Panc1 (cell line): Measurements from ENCODE around the gene RBM22. TPM values are rescaled to one million over a fixed set of nuclear protein-coding genes. Genes with fewer than 3 reads are reported as not detected.

ENCODE experiments used
- ATAC-seq: fragments of 200-7000 bp; cut with Tn5 transposase; 2 replicates; pipeline ENCODE4 v1.9.1; 2020; ENCODE audit warnings: mild to moderate bottlenecking, moderate library complexity
- BruUV-seq: library from RNA; stranded (reverse); fragments of 400-500 nt; replicated peaks from 2 replicates; lab custom pipeline; 2021; lab: Mats Ljungman, UMichigan
- CTCF ChIA-PET: fragments of 300-600 bp; sonication (Branson Sonifier 250); formaldehyde crosslinking; loops from one replicate; lab custom pipeline; 2022; ENCODE audit warnings: antibody characterized with exemption; lab: Charles Lee
- POLR2A ChIA-PET: fragments of 300-600 bp; sonication (Branson Sonifier 250); formaldehyde crosslinking; loops from one replicate; lab custom pipeline; 2022; ENCODE audit warnings: antibody characterized with exemption; lab: Charles Lee
- DNase-seq: peaks from one replicate; pipeline ENCODE4 v3.0.0-alpha.2; 2010; ENCODE audit warnings: low read depth, low spot score
- H3K27ac ChIP-seq: 2 replicates; pipeline ENCODE4 v1.5.1; 2011; ENCODE audit warnings: mild to moderate bottlenecking, low read length, inconsistent platforms
- H3K27me3 ChIP-seq: fragments of 200-500 bp; sonication (Bioruptor generic); 2 replicates; pipeline ENCODE4 v1.6.0; 2014; ENCODE audit warnings: low read length, inconsistent platforms; ENCODE audit not compliant: control insufficient read depth, insufficient read depth
- H3K36me3 ChIP-seq: fragments of 200-500 bp; sonication (Bioruptor generic); 2 replicates; pipeline ENCODE4 v1.5.1; 2014; ENCODE audit warnings: inconsistent platforms, mild to moderate bottlenecking, low read length, moderate library complexity; ENCODE audit not compliant: control insufficient read depth, insufficient read depth
- H3K4me1 ChIP-seq: 2 replicates; pipeline ENCODE4 v1.5.1; 2011; ENCODE audit warnings: inconsistent platforms, mild to moderate bottlenecking, low read length, moderate library complexity; ENCODE audit not compliant: control insufficient read depth, insufficient read depth
- H3K4me3 ChIP-seq, 2 experiments: 2 replicates each; pipeline ENCODE4 v1.5.1; 2011 to 2012; ENCODE audit warnings: low read depth in 2 of 2, low read length in 2 of 2, mild to moderate bottlenecking in 2 of 2, inconsistent platforms in 1 of 2, moderate library complexity in 1 of 2
- H3K9me3 ChIP-seq: fragments of 200-500 bp; sonication (Bioruptor generic); 2 replicates; pipeline ENCODE4 v1.5.1; 2014; ENCODE audit warnings: low read depth, mild to moderate bottlenecking, inconsistent platforms, low read length, moderate library complexity; ENCODE audit not compliant: control insufficient read depth, insufficient read depth
- CTCF ChIP-seq: fragments of 450-650 bp; IDR thresholded peaks from 2 replicates; pipeline ENCODE4 v1.5.1; 2017; ENCODE audit warnings: mild to moderate bottlenecking
- POLR2AphosphoS5 ChIP-seq: IDR thresholded peaks from 2 replicates; pipeline ENCODE4 v1.6.1; 2012; ENCODE audit warnings: mild to moderate bottlenecking, low read depth, low read length, moderate library complexity
- REST ChIP-seq, 2 experiments: IDR thresholded peaks; 2 replicates each; pipeline ENCODE4 v1.6.1; 2011 to 2012; ENCODE audit warnings: low read depth in 2 of 2, control low read depth in 1 of 2, low read length in 1 of 2, mild to moderate bottlenecking in 1 of 2, moderate library complexity in 1 of 2; ENCODE audit not compliant: insufficient read depth in 1 of 2
- SIN3A ChIP-seq: IDR thresholded peaks from 2 replicates; pipeline ENCODE4 v1.6.1; 2012; ENCODE audit warnings: low read depth, mild to moderate bottlenecking, low read length, moderate library complexity, borderline replicate concordance; ENCODE audit not compliant: insufficient read depth
- TCF7L2 ChIP-seq: IDR thresholded peaks from 2 replicates; pipeline ENCODE4 v1.6.1; 2011; ENCODE audit warnings: mild to moderate bottlenecking, low read depth, low read length, inconsistent platforms
- in situ Hi-C: cut with HindIII; loops from 2 replicates; pipeline ENCODE4 v1.10.0; 2016; ENCODE audit warnings: low sequenced_read_pairs, low pct_unique_long_range_greater_than_20kb
- intact Hi-C: fragments of 100-400 bp; cut with micrococcal nuclease; formaldehyde crosslinking; loops from one replicate; pipeline ENCODE4 v1.10.0; 2022; ENCODE audit not compliant: unreplicated experiment
- total RNA-seq: library from RNA; stranded (reverse); gene quantifications from one replicate; pipeline ENCODE4 v1.2.1, GENCODE V29; 2021; ENCODE audit not compliant: unreplicated experiment

Gene RBM22
- total RNA-seq, 1 experiment from 2014 or later, result 54.3 TPM

- ChIA-PET CTCF (interaction anchor here (1.1 kb wide), 1 partner anchor 68 kb away, joined by 3 read pairs; no protein-coding TSS in a partner anchor), POLR2A (interaction anchor here (1.0 kb wide), 1 partner anchor 192 kb away, joined by 3 read pairs; no protein-coding TSS in a partner anchor)
- ATAC-seq, result peak; percentile 54
- H3K9me3 ChIP-seq, result no peaks in the 10 kb centered on the region
- peak overlapping the region; percentile 14 to 42; a peak in 3 of 4 replicates for H3K4me3 ChIP-seq
- TF ChIP-seq SIN3A (0 out of 2 replicates have a peak, but pooled peaks have one; percentile 29), CTCF (no peak)
- no peaks in the 10 kb centered on the region; the same call in 1 of the 2 replicates for H3K36me3 ChIP-seq
- peaks cover 79% of the 10 kb centered on the region for H3K4me1 ChIP-seq
- DNase-seq, result no peak
- no peaks in the 10 kb centered on the region for H3K27me3 ChIP-seq
- no TSS peak for BruUV-seq
- in situ Hi-C loops (no loop called here), intact Hi-C loops (no loop called here)
- H3K27ac ChIP-seq, result peak overlapping the region; percentile 97
These were observed 58.3 kb downstream of the RBM22 start for GRCh38 chr5:150642567-150642927.

- ChIA-PET CTCF (interaction anchor here (1.1 kb wide), 1 partner anchor 68 kb away, joined by 3 read pairs; no protein-coding TSS in a partner anchor), POLR2A (interaction anchor here (1.0 kb wide), 1 partner anchor 192 kb away, joined by 3 read pairs; no protein-coding TSS in a partner anchor)
- Histone ChIP-seq H3K4me1 (peaks cover 82% of the 10 kb centered on the region), H3K27me3 (no peaks in the 10 kb centered on the region), H3K9me3 (no peaks in the 10 kb centered on the region), H3K4me3 (peak overlapping the region; percentile 42 to 43), H3K27ac (peak overlapping the region; percentile 97), H3K36me3 (no peaks in the 10 kb centered on the region)
- intact Hi-C loops (no loop called here), in situ Hi-C loops (no loop called here)
- no peak for TF ChIP-seq REST (IDR thresholded peaks at IDR 0.05; ENCODE audit: insufficient read depth in 1 of 2, low read depth in 2 of 2, low read length in 1 of 2)
- no peak for TF ChIP-seq POLR2AphosphoS5
- no peak for TF ChIP-seq SIN3A
- no peak for TF ChIP-seq CTCF
- no peak for TF ChIP-seq TCF7L2
- no peak for DNase-seq
- ATAC-seq, result no peak
- no TSS peak for BruUV-seq
These were observed 58.9 kb downstream of the RBM22 start for GRCh38 chr5:150641824-150642566.
